ENCODE results near the gene WASF2. TPM values are rescaled to one million over a fixed set of nuclear protein-coding genes. Genes with fewer than 3 reads are reported as not detected.

Gene WASF2
- total and polyA plus RNA-seq, 2 of the 4 experiments (the other 2 are of a cell fraction): 7.9 to 45.4 TPM

GRCh38 chr1:27520651-27521050, 30.7 kb upstream of the WASF2 start:
- Histone ChIP-seq H3K79me1 (ENCODE audit: low read depth in 1 of 2, low read length in 2 of 2) (0 out of 4 replicates have a peak, but pooled peaks cover 0 to under 1% of the 10 kb centered on the region in 2 experiments), H3K4me1 (ENCODE audit: control insufficient read depth, insufficient read depth, low read length) (peaks cover 13% of the 10 kb centered on the region), H3K4me2 (ENCODE audit: low read depth, low read length) (no peak overlapping the region), H4K8ac (ENCODE audit: low read depth in 2 of 2, low read length in 2 of 2) (no peak overlapping the region), H3K56ac (ENCODE audit: extremely low read depth, insufficient read depth, low read length) (no peak overlapping the region), H3K27ac (ENCODE audit: insufficient read depth, low read length) (no peak overlapping the region), H2AK5ac (ENCODE audit: low read depth, low read length) (no peak overlapping the region), H3K14ac (replicated peaks; ENCODE audit: low read depth, low read length) (no peak overlapping the region), H2AFZ (replicated peaks; ENCODE audit: low read length, poor library complexity) (peak overlapping the region; percentile 38), H2BK5ac (ENCODE audit: low read depth, low read length, poor library complexity, severe bottlenecking) (no peak overlapping the region), H4K5ac (ENCODE audit: low read depth, low read length) (no peak overlapping the region), H2BK20ac (ENCODE audit: low read depth, low read length) (no peak overlapping the region), H3K27me3 (ENCODE audit: control insufficient read depth, insufficient read depth, low read length) (no peaks in the 10 kb centered on the region), H3K9me1 (ENCODE audit: insufficient read depth, low read length) (peaks cover 11% of the 10 kb centered on the region), H3K23ac (ENCODE audit: low read depth, low read length) (no peak overlapping the region), H2BK15ac (ENCODE audit: low read depth, low read length) (no peak overlapping the region), H3K36me3 (ENCODE audit: control insufficient read depth, insufficient read depth, low read length) (no peaks in the 10 kb centered on the region), H2BK120ac (ENCODE audit: low read depth, low read length) (no peak overlapping the region), H3K4me3 (ENCODE audit: insufficient read depth, low read depth, low read length) (no peak overlapping the region), H3K9me3 (ENCODE audit: control insufficient read depth, insufficient read depth, low read length) (no peaks in the 10 kb centered on the region), H2AK9ac (replicated peaks; ENCODE audit: low read depth, low read length, poor library complexity) (peak overlapping the region; percentile 9), H3K18ac (ENCODE audit: low read depth, low read length) (no peak overlapping the region), H3K4ac (ENCODE audit: low read depth, low read length) (no peak overlapping the region), H4K91ac (ENCODE audit: insufficient read depth, low read depth, low read length) (no peak overlapping the region), H4K20me1 (ENCODE audit: insufficient read depth, low read length) (no peaks in the 10 kb centered on the region), H3K9ac (ENCODE audit: low read depth, low read length) (no peak overlapping the region)
- ATAC-seq (ENCODE audit: low read depth) (no peak), DNase-seq (no peak)
- ChIA-PET CTCF (no interaction called here), POLR2A (ENCODE audit: unreplicated experiment) (no interaction called here)
- intact Hi-C loops (cut with micrococcal nuclease) (no loop called here), in situ Hi-C loops (cut with MboI; ENCODE audit: low sequenced_read_pairs) (no loop called here), dilution Hi-C loops (cut with HindIII; ENCODE audit: low sequenced_read_pairs, unreplicated experiment) (no loop called here)
- TF ChIP-seq, protein P1, sequence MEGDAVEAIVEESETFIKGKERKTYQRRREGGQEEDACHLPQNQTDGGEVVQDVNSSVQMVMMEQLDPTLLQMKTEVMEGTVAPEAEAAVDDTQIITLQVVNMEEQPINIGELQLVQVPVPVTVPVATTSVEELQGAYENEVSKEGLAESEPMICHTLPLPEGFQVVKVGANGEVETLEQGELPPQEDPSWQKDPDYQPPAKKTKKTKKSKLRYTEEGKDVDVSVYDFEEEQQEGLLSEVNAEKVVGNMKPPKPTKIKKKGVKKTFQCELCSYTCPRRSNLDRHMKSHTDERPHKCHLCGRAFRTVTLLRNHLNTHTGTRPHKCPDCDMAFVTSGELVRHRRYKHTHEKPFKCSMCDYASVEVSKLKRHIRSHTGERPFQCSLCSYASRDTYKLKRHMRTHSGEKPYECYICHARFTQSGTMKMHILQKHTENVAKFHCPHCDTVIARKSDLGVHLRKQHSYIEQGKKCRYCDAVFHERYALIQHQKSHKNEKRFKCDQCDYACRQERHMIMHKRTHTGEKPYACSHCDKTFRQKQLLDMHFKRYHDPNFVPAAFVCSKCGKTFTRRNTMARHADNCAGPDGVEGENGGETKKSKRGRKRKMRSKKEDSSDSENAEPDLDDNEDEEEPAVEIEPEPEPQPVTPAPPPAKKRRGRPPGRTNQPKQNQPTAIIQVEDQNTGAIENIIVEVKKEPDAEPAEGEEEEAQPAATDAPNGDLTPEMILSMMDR (conservative IDR thresholded peaks at IDR 0.05; ENCODE audit: low read depth, low read length): no peak
- TF ChIP-seq MAFK (IDR thresholded peaks at IDR 0.05; ENCODE audit: low read depth, low read length): no peak
- TF ChIP-seq CEBPB (IDR thresholded peaks at IDR 0.05; ENCODE audit: low read depth, low read length): no peak
- TF ChIP-seq RAD21 (IDR thresholded peaks at IDR 0.05; ENCODE audit: low read length): no peak
- no peak for TF ChIP-seq SMC3 (IDR thresholded peaks at IDR 0.05; ENCODE audit: low read depth, low read length)
- no peak for TF ChIP-seq MXI1 (IDR thresholded peaks at IDR 0.05; ENCODE audit: borderline replicate concordance, low read depth, low read length)
- no peak for TF ChIP-seq NFE2L2 (IDR thresholded peaks at IDR 0.05; ENCODE audit: low read depth, low read length)
- no TSS peak for BruUV-seq (replicated peaks)
- WGBS, 2 experiments (ENCODE audit: extremely low coverage in 2 of 2, insufficient read length in 1 of 2): 84% methylated on average over 2 of the region's 4 CpGs; no CpG with 5 or more reads in 1 of the 2 experiments
